DMS114 treated with DMSO at 0.1 percent for 48 hours (cell line): ENCODE results near the gene TLDC2.
"Not testable (repeated sequence)": the region's sequence is repeated elsewhere in the genome, so short reads cannot be mapped to it uniquely, and the experiment has no call there.

ENCODE experiments used
- DNase-seq: peaks from one replicate; lab custom pipeline; 2025; ENCODE audit not compliant: unreplicated experiment; lab: John Stamatoyannopoulos, UW

The TLDC2 gene

GRCh38 chr20:36866681-36867495 is 9.1 kb upstream of the TLDC2 start:
- no peak for DNase-seq

GRCh38 chr20:36871640-36872570 is 4.0 kb upstream of the TLDC2 start:
- DNase-seq = no peak

DNA sequence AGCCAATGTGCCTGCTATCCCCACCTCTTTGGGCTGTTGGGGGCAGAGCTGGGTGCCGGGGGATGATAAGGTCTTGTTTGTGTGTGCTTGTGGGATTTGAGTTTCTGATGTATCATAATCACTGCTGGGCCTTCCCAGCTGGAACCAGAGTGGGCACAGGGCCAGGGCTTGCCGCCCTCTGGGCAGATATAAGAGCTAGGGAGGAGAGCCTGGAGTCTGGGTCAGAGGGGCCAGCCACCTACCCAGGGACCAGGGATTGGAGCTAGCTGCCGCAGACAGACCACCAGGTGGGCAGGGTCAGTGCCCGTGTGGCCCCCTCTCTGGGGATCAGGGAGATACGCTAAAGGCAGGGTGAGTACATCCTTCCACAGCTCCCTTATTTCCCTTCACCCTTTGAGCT is 3.1 kb upstream of the TLDC2 start:
- DNase-seq = no peak

- DNase-seq = no peak
Measured at GRCh38 chr20:36873498-36874189, 2.3 kb upstream of the TLDC2 start.

GRCh38 chr20:36875093-36875492 is 845 bp upstream of the TLDC2 start:
- DNase-seq = not testable (repeated sequence)

- no peak for DNase-seq
Measured at GRCh38 chr20:36876473-36876833, 515 bp downstream of the TLDC2 start.

DNA sequence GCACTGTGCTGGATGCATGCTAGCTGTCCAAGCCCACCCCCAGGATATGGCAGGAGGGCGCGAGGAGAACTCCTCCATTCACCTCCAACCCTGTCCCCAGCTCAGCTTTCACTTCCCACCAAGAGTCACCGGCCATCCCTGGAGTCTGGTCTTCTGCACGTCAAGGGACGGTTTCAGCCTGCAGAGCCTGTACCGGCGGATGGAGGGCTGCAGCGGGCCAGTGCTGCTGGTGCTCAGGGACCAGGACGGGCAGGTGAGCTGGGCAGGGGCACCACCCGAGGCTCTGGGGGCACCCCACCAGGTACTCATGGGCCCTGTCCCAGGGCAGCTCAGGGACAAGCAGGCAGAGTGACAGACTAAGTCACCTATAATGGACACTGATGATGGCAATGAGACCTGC is 3.0 kb downstream of the TLDC2 start:
- DNase-seq = no peak

DNA sequence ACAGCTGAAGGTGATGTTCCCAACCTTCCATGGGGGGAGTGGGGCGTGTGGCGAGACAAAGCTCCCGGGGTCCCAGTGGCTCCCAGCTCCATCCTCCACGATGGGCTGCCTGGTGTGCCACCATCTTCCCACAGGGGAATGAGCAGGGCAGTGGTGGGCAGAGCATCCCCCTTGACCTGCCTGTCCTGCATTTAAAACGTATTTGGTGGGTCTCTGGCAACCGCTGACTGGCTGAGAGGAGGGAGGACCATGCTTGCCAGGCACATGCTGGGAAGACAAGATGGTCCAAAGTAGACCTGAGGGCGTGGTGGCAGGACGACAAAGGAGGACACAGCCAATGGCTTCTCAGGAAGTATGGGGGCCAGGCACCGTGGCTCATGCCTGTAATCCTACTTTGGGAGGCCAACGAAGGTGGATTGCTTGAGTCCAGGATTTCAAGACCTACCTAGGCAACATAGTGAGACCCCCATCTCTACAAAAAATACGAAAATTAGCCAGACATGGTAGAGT is 4.9 kb downstream of the TLDC2 start:
- DNase-seq = no peak

- no peak for DNase-seq
Measured at GRCh38 chr20:36881331-36881730, 5.4 kb downstream of the TLDC2 start.

DNA sequence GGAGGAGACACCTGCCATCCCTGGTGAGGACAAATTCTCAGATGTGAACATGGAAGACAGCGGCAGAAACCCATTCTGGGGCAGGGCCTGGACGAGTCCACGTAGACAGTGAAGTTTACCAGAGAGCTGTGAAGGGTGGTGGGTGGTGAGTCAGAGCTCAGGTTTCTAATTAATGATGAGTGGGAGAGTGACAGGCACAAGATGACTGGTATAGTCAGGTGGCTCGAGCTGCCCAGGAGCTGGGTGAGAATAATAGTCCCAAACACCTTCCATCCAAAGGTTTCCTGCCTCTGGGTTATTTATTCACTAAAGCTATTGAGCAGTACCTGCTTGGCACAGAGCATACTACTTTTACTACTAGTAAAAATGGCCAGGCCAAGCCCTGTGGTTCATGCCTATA is 6.0 kb downstream of the TLDC2 start:
- DNase-seq = no peak

- no peak for DNase-seq
Measured at GRCh38 chr20:36883977-36884535, 8.1 kb downstream of the TLDC2 start.

DNA sequence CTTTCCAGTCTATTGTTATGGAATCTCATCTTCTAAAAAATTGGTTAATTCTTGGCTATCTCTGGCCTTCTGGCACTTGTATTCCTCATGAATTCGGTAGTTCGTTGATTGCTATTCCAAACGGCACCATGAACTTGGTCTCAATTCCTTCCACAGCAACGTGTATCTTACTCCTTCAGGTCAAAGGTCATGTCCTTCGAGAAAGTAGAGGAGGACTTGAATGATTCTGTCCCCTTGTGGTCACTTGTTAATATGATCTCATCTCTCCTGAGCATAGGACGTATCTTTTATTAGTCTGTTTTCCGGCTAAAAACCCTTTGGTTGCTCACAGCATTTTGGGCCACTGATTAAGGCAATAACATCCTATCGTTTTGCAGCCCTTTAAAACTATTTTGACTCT is 9.4 kb downstream of the TLDC2 start:
- DNase-seq = no peak

GRCh38 chr20:36886859-36887751 is 11.2 kb downstream of the TLDC2 start:
- DNase-seq = peak; percentile 20

DNA sequence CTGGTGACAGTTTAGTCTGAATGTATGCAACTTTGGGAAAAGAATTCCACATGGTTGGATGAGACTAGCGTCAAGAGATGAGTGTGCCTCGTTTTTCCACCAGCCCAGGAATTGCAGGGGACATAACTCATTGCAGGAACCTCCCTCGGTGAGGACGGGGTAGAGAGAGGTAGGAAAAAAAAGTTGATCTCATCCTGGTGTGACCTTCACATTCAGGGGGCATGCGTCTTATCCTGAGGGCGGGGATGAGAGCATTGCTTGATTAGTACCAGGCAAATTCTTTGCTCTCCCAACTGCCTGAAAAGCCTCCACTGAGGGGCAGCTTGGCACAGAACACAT is 11.8 kb downstream of the TLDC2 start:
- DNase-seq = no peak

DNA sequence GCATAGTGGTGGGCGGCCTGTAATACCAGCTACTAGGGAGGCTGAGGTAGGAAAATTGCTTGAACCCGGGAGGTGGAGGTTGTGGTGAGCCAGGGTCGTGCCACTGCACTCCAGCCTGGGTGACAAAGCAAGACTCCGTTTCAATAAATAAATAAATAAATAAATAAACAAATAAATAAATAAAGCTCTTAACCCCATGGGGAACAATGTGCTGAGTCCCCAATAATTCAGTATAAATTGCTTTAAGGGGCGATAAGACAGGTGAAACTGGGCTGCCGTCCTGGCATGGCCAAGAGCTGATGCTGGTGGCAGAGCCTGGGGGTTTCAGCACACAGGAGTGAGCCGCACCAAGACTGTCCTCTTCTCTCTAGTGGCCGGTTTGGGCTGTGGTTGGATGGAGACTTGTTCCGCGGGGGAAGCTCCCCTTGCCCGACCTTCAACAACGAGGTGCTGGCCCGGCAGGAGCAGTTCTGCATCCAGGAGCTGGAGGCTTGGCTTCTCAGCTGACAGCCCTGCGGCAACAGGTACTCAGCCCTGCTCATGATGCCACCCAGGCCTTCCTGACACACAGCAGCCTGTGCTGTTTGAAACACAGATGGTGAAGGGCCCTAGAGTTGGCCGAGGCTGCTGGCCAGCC is 13.1 kb downstream of the TLDC2 start:
- no peak for DNase-seq

GRCh38 chr20:36890586-36890985 is 14.6 kb downstream of the TLDC2 start:
- no peak for DNase-seq

DNA sequence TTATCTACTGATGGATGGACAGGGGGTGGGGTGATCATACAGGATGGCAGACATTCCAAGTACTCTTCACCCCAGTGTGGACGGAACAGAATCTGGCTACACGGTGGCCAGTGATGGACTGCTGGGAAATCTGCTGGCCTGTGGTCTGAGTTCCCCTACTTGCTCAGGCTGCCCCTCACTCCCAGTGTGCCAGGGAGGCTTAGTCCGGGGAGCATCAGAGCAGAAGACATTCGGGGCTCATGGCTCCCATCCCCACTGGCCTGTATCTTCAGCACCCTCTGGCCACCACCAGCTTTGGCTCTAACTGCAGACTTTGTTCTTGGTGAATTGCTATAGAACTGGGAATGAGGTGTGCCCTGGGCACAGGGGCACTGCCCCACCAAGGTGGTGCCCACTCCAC is 15.3 kb downstream of the TLDC2 start:
- DNase-seq = no peak

- DNase-seq = no peak
Measured at GRCh38 chr20:36893801-36894200, 17.9 kb downstream of the TLDC2 start.

DNA sequence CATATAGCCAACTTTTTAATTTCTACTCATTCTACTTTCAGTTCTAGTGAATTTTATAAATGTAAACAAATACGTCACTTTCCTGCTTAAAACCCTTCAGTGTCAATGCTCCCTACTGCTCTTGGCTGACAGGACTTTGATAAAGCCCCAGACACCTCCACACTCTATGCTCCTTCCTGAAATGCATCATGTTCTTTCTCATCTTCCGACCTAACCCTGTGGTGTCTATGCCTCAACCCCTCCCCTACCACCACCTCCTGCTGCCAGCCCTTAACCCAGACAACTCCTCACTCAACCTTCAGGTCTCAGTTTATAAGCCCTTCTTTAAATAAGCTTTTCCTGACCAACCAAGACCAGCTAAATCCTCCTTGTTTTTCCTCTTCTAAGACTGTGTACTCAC is 19.1 kb downstream of the TLDC2 start:
- DNase-seq = no peak

DNA sequence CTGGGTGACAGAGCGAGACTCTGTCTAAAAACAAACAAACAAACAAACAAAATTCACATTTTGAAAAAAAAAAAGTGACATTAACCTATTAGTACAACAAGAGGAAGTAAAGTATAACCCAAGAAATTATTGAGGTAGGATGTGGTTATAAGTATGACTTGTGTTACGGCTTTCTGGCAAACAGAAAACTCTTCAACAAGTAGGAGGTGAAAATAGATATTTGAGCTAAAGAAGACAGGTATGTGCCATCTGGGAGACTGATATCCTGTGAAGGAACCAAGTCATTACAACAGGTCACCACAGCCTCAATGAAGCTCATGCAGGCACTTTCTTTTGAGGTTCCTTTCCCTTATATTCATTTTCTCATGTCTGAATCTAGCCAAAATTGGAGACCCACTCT is 28.8 kb downstream of the TLDC2 start:
- no peak for DNase-seq
